Neuronal stem cell (in vitro differentiated cells): ENCODE measurements around the gene SIL1.

Experiments used
- DNase-seq: peaks from one replicate; pipeline ENCODE4 v3.0.0-alpha.2; 2013; ENCODE audit warnings: low spot score
- H2AFZ ChIP-seq: one replicate; pipeline ENCODE4 v1.6.1; 2013; ENCODE audit warnings: mild to moderate bottlenecking, low read length, inconsistent platforms
- H2AK5ac ChIP-seq: 2 replicates; pipeline ENCODE4 v1.6.1; 2013; ENCODE audit warnings: low read depth, mild to moderate bottlenecking, inconsistent platforms, low read length, moderate library complexity, mixed read lengths
- H2BK120ac ChIP-seq: 2 replicates; pipeline ENCODE4 v1.6.1; 2013; ENCODE audit warnings: low read depth, mild to moderate bottlenecking, inconsistent platforms, low read length, moderate library complexity, mixed read lengths
- H2BK12ac ChIP-seq: one replicate; pipeline ENCODE4 v1.6.1; 2013; ENCODE audit warnings: low read length, inconsistent platforms
- H2BK15ac ChIP-seq: 2 replicates; pipeline ENCODE4 v1.6.1; 2013; ENCODE audit warnings: mild to moderate bottlenecking, low read length, inconsistent platforms, mixed read lengths
- H2BK5ac ChIP-seq: one replicate; pipeline ENCODE4 v1.6.1; 2013; ENCODE audit warnings: inconsistent platforms, mild to moderate bottlenecking, low read length, moderate library complexity
- H3K14ac ChIP-seq: one replicate; pipeline ENCODE4 v1.6.1; 2013; ENCODE audit warnings: low read length, inconsistent platforms
- H3K18ac ChIP-seq: 2 replicates; pipeline ENCODE4 v1.6.1; 2013; ENCODE audit warnings: low read length, inconsistent platforms
- H3K23ac ChIP-seq: 2 replicates; pipeline ENCODE4 v1.6.1; 2013; ENCODE audit warnings: low read depth, mild to moderate bottlenecking, mixed read lengths, low read length, inconsistent platforms; ENCODE audit not compliant: poor library complexity
- H3K27ac ChIP-seq: replicated peaks from 3 replicates; pipeline ENCODE4 v1.5.1; 2013; ENCODE audit warnings: low read length, inconsistent platforms
- H3K27me3 ChIP-seq, 3 experiments: 2 replicates each; pipeline ENCODE4 v1.6.1; 2013; ENCODE audit warnings: low read length in 3 of 3, mild to moderate bottlenecking in 2 of 3, inconsistent platforms in 1 of 3, low read depth in 1 of 3, mixed read lengths in 1 of 3, moderate library complexity in 1 of 3; ENCODE audit not compliant: control insufficient read depth in 3 of 3, insufficient read depth in 3 of 3
- H3K36me3 ChIP-seq, 2 donors: replicated peaks in 1 of 2; 2 replicates each; pipeline ENCODE4 v1.6.1; 2013; ENCODE audit warnings: low read length in 2 of 2; ENCODE audit not compliant: control insufficient read depth in 2 of 2, insufficient read depth in 2 of 2
- H3K4ac ChIP-seq: 2 replicates; pipeline ENCODE4 v1.6.1; 2013; ENCODE audit warnings: inconsistent platforms, mild to moderate bottlenecking, low read length, moderate library complexity
- H3K4me1 ChIP-seq, 2 donors: 1 replicate in 1 of 2; 2 replicates in 1 of 2; pipeline ENCODE4 v1.6.1; 2013; ENCODE audit warnings: low read length in 2 of 2, low read depth in 1 of 2; ENCODE audit not compliant: control insufficient read depth in 2 of 2, insufficient read depth in 1 of 2
- H3K4me2 ChIP-seq: one replicate; pipeline ENCODE4 v1.6.1; 2013; ENCODE audit warnings: mild to moderate bottlenecking, low read length, inconsistent platforms; ENCODE audit not compliant: insufficient read depth, poor library complexity, severe bottlenecking
- H3K4me3 ChIP-seq, 2 donors: 2 replicates each; pipeline ENCODE4 v1.5.1; 2013; ENCODE audit warnings: low read length in 2 of 2, mild to moderate bottlenecking in 2 of 2, inconsistent platforms in 1 of 2, moderate library complexity in 1 of 2
- H3K79me1 ChIP-seq: one replicate; pipeline ENCODE4 v1.6.1; 2013; ENCODE audit warnings: low read depth, mild to moderate bottlenecking, inconsistent platforms, low read length, moderate library complexity
- H3K9ac ChIP-seq: one replicate; pipeline ENCODE4 v1.6.1; 2013; ENCODE audit warnings: mild to moderate bottlenecking, low read depth, low read length, inconsistent platforms; ENCODE audit not compliant: poor library complexity
- H3K9me3 ChIP-seq, 2 donors: replicated peaks in 1 of 2; 2 replicates each; pipeline versions ENCODE3 to v1.6.1; 2013; ENCODE audit warnings: low read length in 2 of 2, mild to moderate bottlenecking in 2 of 2, inconsistent platforms in 1 of 2, low read depth in 1 of 2, mixed read lengths in 1 of 2, moderate library complexity in 1 of 2; ENCODE audit not compliant: control insufficient read depth in 2 of 2, insufficient read depth in 1 of 2
- H4K8ac ChIP-seq: one replicate; pipeline ENCODE4 v1.6.1; 2013; ENCODE audit warnings: low read depth, mild to moderate bottlenecking, inconsistent platforms, low read length, moderate library complexity
- H4K91ac ChIP-seq: one replicate; pipeline ENCODE4 v1.6.1; 2013; ENCODE audit warnings: low read length, low read depth, mild to moderate bottlenecking, inconsistent platforms; ENCODE audit not compliant: poor library complexity
- WGBS, 2 donors: extraction: QIAGEN DNeasy Blood & Tissue Kit; methylation state at CpG; one replicate each; pipeline ENCODE4 v1.1.7; 2013; ENCODE audit warnings: missing lambda C conversion rate in 2 of 2, mixed read lengths in 1 of 2; ENCODE audit not compliant: insufficient read length in 2 of 2, insufficient replicate concordance in 1 of 2; ENCODE audit errors: extremely low coverage in 2 of 2; 5-methylcytosine and 5-hydroxymethylcytosine counted together

The SIL1 gene

DNA sequence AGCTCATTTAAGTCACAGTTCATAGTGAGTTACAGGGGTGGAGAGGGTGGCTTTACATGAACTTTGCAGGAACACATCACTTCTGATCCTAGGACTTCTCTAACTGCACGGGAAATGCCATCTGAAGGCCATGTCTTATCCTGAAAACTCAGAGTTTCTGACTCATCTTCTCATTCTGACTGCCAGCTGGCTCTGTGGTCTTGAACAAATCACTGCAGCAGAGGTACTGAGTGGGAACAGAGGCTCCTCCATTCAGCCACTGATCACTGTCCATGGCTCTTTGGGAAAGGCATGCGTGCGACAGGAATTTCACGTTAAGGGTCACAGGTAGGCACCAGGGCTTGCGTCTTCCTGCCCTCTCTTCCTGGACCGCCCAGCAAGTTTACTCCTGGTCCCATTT lies 208.4 kb downstream of the SIL1 start:
- H3K36me3 ChIP-seq: no peaks in the 10 kb centered on the region
- H3K79me1 ChIP-seq: no peaks in the 10 kb centered on the region
- no peak overlapping the region for H3K23ac ChIP-seq
- H2BK5ac ChIP-seq: no peak overlapping the region
- no peak for DNase-seq
- H3K4me1 ChIP-seq: no peaks in the 10 kb centered on the region
- no peak overlapping the region for H2AK5ac ChIP-seq
- no peak overlapping the region for H2BK15ac ChIP-seq
- no peak overlapping the region for H2BK120ac ChIP-seq
- H3K27ac ChIP-seq: no peak overlapping the region
- H3K4me2 ChIP-seq: no peak overlapping the region
- WGBS, 2 donors: no CpG with 5 or more reads among the region's 6 CpGs
- no peaks in the 10 kb centered on the region for H3K9me3 ChIP-seq
- no peak overlapping the region for H3K9ac ChIP-seq
- no peak overlapping the region for H3K14ac ChIP-seq
- H2BK12ac ChIP-seq: no peak overlapping the region
- no peak overlapping the region for H2AFZ ChIP-seq
- H4K8ac ChIP-seq: no peak overlapping the region
- no peak overlapping the region for H3K4ac ChIP-seq
- H4K91ac ChIP-seq: no peak overlapping the region
- H3K4me3 ChIP-seq: no peak overlapping the region
- no peak overlapping the region for H3K18ac ChIP-seq
- no peaks in the 10 kb centered on the region for H3K27me3 ChIP-seq

DNA sequence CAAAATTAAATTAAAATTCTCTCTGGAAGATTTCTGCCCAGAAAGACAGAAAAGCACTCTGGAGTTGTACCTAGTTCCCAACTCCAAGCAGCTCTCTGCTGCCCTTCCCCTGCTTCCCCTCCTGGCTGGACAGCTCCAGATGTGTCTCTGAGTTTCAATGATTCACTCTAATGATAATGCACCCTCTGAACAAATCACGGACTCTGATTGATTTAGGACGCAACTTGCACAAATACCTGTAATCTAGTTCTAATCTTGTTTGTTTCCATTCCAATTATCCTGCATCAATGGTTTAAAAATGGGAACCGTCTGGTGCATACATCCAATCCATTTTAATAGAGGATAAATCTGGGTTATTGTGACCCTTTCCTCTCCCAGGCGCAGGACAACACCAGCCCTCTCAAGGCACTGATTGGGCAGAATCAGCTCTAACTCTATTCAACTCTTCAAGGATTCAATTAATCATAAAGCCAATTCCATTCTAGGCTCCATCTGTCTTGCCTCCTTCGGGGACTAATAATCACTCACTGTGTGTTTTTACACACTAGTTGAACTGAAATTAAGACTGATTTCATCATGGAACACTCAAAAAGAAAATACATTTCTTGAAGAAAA lies 211.9 kb downstream of the SIL1 start:
- Histone ChIP-seq H3K18ac (no peak overlapping the region), H4K8ac (no peak overlapping the region), H2BK120ac (no peak overlapping the region), H3K9me3 (no peaks in the 10 kb centered on the region), H3K4me3 (no peak overlapping the region), H3K14ac (no peak overlapping the region), H3K4me2 (no peak overlapping the region), H3K4ac (no peak overlapping the region), H3K36me3 (no peaks in the 10 kb centered on the region), H2AFZ (no peak overlapping the region), H2BK15ac (no peak overlapping the region), H3K4me1 (no peaks in the 10 kb centered on the region), H2BK12ac (no peak overlapping the region), H3K27ac (no peak overlapping the region), H3K23ac (no peak overlapping the region), H4K91ac (no peak overlapping the region), H3K27me3 (no peaks in the 10 kb centered on the region), H3K9ac (no peak overlapping the region), H2BK5ac (no peak overlapping the region), H2AK5ac (no peak overlapping the region), H3K79me1 (no peaks in the 10 kb centered on the region)
- no CpG with 5 or more reads among the region's 5 CpGs for WGBS, 2 donors
- no peak for DNase-seq

DNA sequence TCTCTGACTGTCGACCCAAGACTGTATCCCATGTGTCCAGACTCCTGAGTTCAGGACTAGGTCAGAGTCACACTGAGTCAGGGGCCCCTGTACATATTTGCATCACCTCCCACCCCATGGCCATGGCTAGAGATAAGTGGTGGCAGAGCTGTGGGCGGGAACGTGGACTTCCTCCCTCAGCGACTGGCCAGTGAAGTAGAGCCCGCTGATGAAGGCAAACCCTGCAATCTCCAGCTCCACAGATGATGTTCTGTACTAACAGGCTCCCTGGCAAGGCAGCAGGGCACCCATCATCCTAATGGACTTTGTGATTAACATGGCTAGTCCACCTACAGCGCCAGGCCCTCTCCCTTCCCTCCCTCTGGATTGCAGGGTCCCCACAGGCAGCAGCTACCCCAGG lies 212.5 kb downstream of the SIL1 start:
- no peaks in the 10 kb centered on the region for H3K4me1 ChIP-seq
- no peak overlapping the region for H3K4ac ChIP-seq
- no peak overlapping the region for H4K91ac ChIP-seq
- H2BK15ac ChIP-seq: no peak overlapping the region
- no peak overlapping the region for H2AFZ ChIP-seq
- no peak overlapping the region for H3K4me3 ChIP-seq
- H3K18ac ChIP-seq: peak overlapping the region; percentile 51
- no peak overlapping the region for H2BK12ac ChIP-seq
- H3K4me2 ChIP-seq: no peak overlapping the region
- no peak overlapping the region for H2BK5ac ChIP-seq
- H2AK5ac ChIP-seq: peak overlapping the region; percentile 45
- no peak for DNase-seq
- no peaks in the 10 kb centered on the region for H3K9me3 ChIP-seq
- H3K14ac ChIP-seq: no peak overlapping the region
- no peak overlapping the region for H4K8ac ChIP-seq
- H3K9ac ChIP-seq: no peak overlapping the region
- H3K36me3 ChIP-seq: no peaks in the 10 kb centered on the region
- H3K27me3 ChIP-seq: no peaks in the 10 kb centered on the region
- no CpG with 5 or more reads among the region's 6 CpGs for WGBS, 2 donors
- H3K23ac ChIP-seq: peak overlapping the region; percentile 66
- no peak overlapping the region for H2BK120ac ChIP-seq
- H3K79me1 ChIP-seq: no peaks in the 10 kb centered on the region
- no peak overlapping the region for H3K27ac ChIP-seq

DNA sequence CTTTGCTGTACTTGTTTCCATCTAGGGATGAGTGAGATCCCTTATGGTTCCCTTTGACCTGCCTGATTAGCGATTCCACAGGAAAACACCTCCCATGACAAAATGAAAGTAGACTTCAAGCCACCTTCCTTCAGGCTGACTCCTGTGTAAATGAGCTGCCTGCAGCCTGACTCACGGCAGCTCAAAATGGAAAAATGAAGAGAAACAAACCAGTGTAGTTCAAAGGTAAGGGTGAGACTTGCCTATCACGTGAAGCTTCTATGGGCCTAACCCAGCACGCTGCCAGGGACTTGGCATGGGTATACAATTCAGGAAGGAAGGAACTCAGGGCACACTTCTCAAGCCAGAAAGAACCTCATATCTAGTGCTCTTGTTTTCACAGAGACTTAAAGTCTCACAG lies 212.9 kb downstream of the SIL1 start:
- Histone ChIP-seq H3K4ac (no peak overlapping the region), H2AFZ (no peak overlapping the region), H2AK5ac (no peak overlapping the region), H3K23ac (no peak overlapping the region), H3K4me3 (no peak overlapping the region), H4K91ac (no peak overlapping the region), H3K9ac (no peak overlapping the region), H2BK5ac (no peak overlapping the region), H3K27ac (no peak overlapping the region), H2BK120ac (no peak overlapping the region), H3K14ac (no peak overlapping the region), H3K9me3 (no peaks in the 10 kb centered on the region), H2BK12ac (no peak overlapping the region), H3K4me2 (no peak overlapping the region), H3K79me1 (no peaks in the 10 kb centered on the region), H2BK15ac (no peak overlapping the region), H4K8ac (no peak overlapping the region), H3K27me3 (no peaks in the 10 kb centered on the region), H3K4me1 (no peaks in the 10 kb centered on the region), H3K18ac (no peak overlapping the region), H3K36me3 (no peaks in the 10 kb centered on the region)
- no peak for DNase-seq
- no CpG with 5 or more reads among the region's 4 CpGs for whole genome bisulfite sequencing, 2 donors
